NCI-H2029 (cell line): ENCODE measurements around the gene GALNT17.
"Not testable (repeated sequence)": the region's sequence is repeated elsewhere in the genome, so short reads cannot be mapped to it uniquely, and the experiment has no call there.

Source experiments
- DNase-seq: peaks from one replicate; lab custom pipeline; 2025; lab: John Stamatoyannopoulos, UW

Gene GALNT17

DNA sequence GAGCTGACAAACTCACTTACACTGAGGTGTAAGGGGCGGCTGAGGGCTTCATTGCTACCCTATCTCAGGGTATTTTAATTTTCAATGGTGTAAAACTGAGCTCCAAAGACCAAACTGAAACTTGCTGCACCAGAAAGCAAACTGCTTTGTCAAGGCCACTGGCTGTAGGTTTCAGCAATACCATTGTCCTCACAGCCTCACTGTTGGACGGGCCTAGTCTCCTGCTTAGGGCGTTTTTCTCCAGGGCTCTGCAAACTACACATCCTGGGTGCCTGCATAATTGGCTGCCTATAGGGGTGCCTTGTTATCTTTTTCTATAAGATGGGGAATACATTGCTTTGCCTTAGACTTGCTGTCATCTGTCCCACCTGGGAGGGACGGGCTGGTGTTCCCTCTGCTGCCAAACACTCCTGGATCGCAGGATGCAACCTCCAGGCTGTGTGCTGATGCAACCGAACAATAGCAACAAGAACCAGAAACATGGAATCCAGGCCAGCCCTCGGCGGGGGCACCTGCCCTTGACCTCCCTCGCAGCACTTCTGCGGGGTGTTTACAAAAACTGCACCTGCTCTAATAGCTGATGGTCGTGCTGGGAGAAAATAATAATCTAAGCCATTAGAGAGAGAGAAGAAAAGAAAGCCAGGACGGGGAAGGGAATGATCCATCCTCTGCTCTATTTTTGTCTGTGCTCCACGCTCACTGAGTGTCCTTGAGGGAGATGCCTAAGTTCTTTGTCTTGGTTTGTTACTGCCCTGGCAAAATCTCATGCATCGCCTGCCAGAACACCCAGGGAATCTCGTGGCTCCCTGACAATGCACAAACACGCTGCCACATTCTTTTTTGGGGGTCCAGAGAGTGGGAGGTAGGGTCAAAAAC, 104.5 kb downstream of the GALNT17 start:
- no peak for DNase-seq

GRCh38 chr7:71237945-71238344, 106.0 kb downstream of the GALNT17 start:
- no peak for DNase-seq

GRCh38 chr7:71238581-71239295, 106.8 kb downstream of the GALNT17 start:
- no peak for DNase-seq

DNA sequence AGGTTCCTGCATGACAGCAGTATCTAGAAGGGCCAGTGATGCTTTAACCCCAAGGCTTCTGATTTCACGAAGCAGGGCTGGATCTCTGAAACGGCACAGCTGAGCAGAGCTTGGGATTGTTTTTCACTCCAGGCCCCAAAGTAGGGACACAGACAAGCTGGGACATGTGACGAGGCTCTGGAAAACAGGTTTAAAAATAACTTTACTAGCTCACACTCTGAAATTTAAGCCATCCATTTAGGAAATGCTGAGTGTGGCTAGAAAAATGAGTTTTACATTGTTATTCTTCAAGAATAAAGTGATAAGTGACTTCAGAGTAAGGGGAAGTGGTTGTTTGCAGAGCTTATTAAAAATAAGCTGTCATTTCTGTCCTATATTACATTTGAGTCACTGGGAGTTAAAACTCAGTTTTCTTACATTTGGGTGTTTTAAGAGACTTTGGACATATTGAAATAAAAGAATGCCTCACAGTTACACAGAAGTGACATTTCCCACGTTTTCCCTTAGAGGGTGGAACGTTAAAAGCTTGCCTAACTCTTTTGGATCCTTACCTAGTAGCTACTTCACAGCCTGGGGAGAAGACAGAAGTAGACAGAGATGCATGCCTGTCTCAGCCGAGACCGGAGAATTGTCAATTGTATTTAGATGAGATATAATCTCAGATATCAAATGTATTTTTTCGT, 107.8 kb downstream of the GALNT17 start:
- DNase-seq = no peak

DNA sequence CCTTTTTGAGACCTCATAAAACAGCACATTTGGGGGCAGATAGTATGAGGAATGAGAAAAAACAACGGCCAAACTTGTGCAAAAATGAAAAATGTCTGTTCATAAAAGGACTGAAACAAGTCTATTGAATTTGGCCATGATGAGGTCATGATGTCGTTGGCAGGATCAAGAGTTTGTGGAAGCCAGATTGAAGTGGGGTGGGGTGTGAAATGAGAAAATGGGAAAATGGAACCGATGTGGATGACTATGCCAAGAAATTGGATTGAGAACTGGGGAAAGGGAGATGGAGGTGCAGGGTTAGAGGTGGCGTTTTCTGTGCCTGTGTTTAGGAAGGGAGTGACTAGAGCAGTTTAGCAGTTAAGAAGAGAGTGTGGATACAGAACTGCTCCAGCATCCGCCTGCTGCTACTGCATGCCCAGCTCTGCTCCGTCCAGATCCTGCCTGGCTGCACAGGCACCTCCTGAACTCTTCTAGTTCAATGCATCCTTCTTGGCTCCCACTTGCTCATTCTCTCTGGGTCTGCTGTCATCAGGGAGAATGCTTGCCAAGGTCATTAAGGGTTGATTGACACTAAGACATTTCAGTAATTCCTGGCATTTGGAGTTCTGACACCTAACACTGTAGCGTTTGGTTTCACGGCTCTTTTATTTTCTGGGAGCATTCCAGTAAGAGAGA, 111.9 kb downstream of the GALNT17 start:
- DNase-seq = no peak

DNA sequence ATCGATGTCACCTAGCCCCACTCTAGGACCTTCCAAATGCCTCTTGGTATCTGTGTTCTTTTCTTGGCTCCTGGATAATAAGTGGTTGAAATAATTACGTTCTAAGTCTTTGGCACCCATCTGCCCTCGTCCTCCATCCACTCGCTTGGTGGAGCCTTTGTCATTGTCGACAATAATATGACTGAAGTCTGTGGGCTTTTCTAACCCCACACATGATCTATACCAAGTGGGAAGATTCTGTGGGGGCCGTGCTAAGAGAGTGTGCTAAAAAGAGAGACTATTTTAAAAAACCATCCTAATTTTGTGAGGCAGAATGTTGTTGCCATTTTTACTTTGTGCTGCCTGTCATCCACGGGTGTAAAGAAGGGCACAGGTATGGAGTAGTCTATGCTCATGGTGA, 113.1 kb downstream of the GALNT17 start:
- no peak for DNase-seq

DNA sequence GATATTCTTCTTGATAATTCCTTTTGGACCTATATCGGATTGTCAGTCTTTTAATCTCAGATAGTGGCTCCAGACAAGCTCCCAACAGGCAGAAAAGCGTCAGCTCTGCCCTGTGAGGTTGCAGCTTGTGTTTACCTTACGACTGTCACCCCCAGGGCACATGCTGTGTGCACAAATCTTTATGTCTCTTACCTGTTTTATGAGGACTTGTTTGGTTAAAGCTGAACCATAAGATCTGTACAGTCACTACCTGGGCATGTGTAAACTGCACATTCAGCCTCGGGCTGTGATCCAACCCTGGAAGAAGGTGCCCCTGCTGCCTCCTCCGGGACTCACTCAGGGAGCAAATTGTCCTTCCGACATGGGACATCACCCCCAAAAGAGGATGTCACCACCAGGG, 119.8 kb downstream of the GALNT17 start:
- DNase-seq = no peak

- DNase-seq = no peak
Observed at GRCh38 chr7:71254751-71255150, 122.8 kb downstream of the GALNT17 start.

DNA sequence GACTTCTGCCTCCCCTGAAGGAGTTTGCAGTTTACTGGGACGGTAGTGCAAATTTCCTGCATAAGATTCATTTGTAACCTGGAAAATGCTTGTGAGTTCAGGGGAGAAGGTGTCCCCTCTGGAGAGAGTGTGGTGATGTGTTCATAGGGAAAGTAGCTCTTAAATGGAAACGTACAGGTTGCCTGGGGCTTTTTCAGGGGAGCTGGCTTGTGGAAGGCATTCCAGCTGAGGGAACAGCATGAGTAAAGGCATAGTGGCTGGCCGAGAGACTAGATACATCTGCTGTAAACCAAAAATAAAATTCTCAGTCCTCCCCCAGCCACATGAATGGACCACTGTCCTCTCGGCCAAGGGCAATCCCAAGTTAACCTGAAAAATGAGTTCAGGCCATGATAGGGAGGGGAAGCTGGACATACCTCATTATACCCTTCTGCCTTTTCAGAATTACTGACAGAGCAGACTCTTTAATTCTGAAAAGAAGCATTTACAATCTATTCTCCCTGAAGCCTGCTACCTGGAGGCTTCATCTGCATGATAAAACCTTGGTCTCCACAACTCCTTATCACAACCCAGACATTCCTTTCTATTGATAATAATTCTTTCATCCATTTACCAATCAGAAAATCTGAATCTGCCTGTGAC, 123.7 kb downstream of the GALNT17 start:
- no peak for DNase-seq

- DNase-seq = no peak
Observed at GRCh38 chr7:71261066-71261465, 129.1 kb downstream of the GALNT17 start.

DNA sequence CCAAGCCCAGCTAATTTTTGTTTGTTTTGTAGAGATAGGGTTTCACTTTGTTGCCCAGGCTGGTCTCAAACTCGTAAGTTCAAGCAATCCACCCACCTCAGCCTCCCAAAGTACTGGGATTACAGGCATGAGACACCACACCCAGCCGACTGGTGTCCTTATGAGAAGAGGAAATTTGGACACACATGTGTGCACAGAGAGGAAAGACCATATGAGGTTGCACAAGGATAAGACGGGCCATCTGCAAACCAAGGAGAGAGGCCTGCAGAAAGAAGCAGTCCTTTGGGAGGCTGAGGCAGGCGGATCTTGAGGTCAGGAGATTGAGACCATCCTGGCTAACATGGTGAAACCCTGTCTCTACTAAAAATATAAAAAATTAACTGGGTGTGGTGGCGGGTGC, 130.9 kb downstream of the GALNT17 start:
- not testable (repeated sequence) for DNase-seq

GRCh38 chr7:71264005-71264404, 132.1 kb downstream of the GALNT17 start:
- DNase-seq = no peak

DNA sequence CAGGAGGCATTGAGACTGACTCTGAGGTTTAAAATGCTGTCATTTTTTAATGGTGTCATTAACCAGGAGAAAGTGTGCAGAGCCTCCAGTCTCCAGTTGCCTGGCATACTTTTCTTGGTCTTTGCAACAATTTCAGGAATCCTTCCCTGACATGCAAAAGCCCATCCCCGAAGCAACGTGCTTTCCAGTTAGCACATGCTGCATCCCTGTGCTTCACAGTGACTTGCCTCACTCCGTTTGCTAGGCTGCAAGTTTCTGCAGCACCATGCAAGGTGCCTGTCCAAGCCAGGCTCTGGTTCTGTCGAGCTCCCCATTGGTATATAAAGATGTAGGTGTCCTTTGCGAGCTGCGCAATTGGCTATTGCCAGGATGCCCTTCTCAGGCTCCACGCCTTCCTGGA, 135.0 kb downstream of the GALNT17 start:
- DNase-seq = no peak

DNA sequence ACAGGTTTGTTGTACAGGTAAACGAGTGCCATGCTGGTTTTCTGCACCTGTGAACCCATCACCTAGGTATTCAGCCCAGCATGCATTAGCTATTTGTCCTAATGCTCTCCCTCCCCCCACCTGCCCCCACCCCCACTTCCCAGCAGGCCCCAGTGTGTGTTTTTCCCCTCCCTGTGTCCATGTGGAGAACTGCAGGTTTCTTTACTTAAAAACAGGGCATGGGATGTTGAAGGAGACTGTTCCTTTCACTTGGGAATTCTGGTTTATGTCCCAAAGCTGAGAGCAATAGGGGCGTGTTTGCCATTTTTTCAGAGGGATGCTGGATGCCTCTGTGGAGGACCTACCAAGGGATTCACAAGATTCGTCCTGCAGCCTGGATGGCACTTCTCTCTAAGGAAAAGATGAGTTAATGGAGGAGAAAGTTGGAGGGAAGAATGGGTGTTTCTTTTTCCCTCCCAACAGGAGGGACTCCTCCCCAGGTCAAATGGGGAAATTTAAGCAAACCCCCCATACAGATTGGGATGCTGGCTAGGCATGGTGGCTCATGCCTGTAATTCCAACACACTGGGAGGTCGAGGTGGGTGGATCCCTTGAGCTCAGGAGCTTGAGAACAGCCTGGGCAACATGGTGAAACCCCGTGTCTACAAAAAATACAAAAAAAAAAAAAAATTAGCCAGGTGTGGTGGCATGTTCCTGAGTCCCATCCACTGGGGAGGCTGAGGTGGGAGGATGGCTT, 136.0 kb downstream of the GALNT17 start:
- no peak for DNase-seq

DNA sequence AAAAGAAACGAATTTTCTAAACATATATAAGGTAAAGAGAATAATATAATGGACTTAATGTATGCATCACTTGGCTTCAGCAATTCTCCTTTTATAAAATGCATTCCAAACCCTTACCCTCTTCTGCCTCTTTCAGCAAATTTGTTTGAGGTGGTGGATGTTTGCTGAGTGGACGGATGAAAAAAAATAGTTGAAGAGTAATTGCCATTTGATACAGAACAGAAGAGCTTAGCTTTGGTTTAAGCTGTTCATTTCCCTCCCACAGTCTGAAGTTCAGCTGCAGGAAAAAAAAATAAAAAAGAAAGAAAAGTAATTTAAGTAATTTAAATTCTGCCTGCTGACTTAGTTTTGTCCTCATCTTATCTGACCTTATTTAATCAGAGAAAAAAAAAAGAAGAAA, 138.6 kb downstream of the GALNT17 start:
- no peak for DNase-seq

DNA sequence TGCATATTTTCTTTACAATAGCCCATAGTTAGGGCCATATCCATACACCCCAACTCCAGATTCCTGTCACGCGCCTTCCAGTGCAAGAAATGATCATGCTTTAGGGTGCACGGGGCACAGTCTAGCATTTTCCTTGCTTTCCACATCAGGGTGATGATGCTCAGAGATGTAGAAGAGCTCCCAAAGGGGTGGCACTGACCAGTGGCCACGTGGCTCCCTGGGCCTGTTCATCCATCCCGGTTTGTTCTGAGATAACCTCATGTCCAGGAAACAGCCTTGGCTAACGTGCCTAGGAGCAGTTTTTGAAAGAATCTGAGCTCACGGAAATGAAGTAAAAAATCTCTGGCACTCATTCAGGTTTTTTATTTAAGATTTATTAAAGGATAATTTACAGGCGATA, 139.3 kb downstream of the GALNT17 start:
- DNase-seq = no peak

GRCh38 chr7:71272509-71273490, 140.9 kb downstream of the GALNT17 start:
- no peak for DNase-seq

GRCh38 chr7:71278257-71278656, 146.3 kb downstream of the GALNT17 start:
- no peak for DNase-seq

DNA sequence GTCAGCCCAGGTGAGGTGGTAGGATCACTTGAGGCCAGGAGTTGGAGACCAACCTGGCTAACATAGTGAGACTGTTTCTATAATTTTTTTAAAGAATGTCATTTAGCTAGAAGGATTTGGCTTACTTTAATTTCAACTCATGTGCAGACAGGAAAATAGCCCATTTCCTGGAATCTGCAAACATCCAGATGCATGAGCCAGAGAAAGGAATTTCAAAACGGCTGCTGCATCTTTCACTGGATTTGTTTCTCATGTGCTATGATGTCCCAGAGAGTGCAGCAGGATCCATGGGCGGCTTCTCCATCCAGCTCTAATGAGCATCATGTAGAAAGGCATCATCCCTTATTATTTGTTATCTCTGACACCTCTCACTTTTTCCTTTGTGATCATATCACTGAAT, 149.3 kb downstream of the GALNT17 start:
- DNase-seq = no peak

GRCh38 chr7:71283802-71284201, 151.9 kb downstream of the GALNT17 start:
- no peak for DNase-seq
